GM23338 (cell line): ENCODE data around the gene GCH1.

Experiments used
- CTCF ChIP-seq, 2 experiments: fragments of 200-600 bp in 1 of 2; sonication (generic) in 1 of 2; conservative IDR thresholded peaks; 2 replicates each; pipeline versions ENCODE4 v1.5.1 to v1.6.1; 2016 to 2017; ENCODE audit warnings: antibody characterized with exemption in 2 of 2, low read depth in 2 of 2, mild to moderate bottlenecking in 2 of 2, moderate library complexity in 1 of 2
- EZH2phosphoT487 ChIP-seq: fragments of 200-600 bp; sonication (generic); IDR thresholded peaks from one replicate; pipeline ENCODE4 v1.8.1; 2018; ENCODE audit warnings: antibody characterized with exemption; ENCODE audit not compliant: unreplicated experiment
- REST ChIP-seq: IDR thresholded peaks from one replicate; pipeline ENCODE4 v1.6.1; 2018; ENCODE audit warnings: antibody characterized with exemption; ENCODE audit not compliant: unreplicated experiment

- TF ChIP-seq EZH2phosphoT487 (no peak), CTCF (conservative IDR thresholded peaks at IDR 0.05; ENCODE audit: low read depth in 2 of 2) (no peak), REST (no peak)
Observed at GRCh38 chr14:54901380-54902142, 1.1 kb downstream of the GCH1 start.
